Adrenal gland (tissue), 12 donors: ENCODE data around the gene DMD. TPM values are rescaled to one million over a fixed set of nuclear protein-coding genes. Genes with fewer than 3 reads are reported as not detected.

ENCODE experiments used
- DNase-seq, 7 donors: peaks; one replicate each; pipeline ENCODE4 v3.0.0-alpha.2; 2019 to 2020
- H3K27ac ChIP-seq, 5 donors: fragments of 200-600 bp; sonication (generic) in 4 of 5; 1 replicate in 3 of 5; 2 replicates in 2 of 5; pipeline versions ENCODE4 v1.5.1 to v1.8.0; 2016 to 2020; ENCODE audit warnings: mild to moderate bottlenecking in 1 of 5
- H3K27me3 ChIP-seq: fragments of 200-600 bp; 2 replicates; pipeline ENCODE4 v1.8.0; 2021
- H3K36me3 ChIP-seq, 2 donors: fragments of 200-600 bp; replicated peaks in 1 of 2; 1 replicate in 1 of 2; 2 replicates in 1 of 2; pipeline versions ENCODE4 v1.5.1 to v1.8.0; 2018 to 2022
- H3K4me1 ChIP-seq, 2 donors: fragments of 200-600 bp; replicated peaks in 1 of 2; 1 replicate in 1 of 2; 2 replicates in 1 of 2; pipeline versions ENCODE4 v1.5.1 to v1.8.0; 2018 to 2021
- H3K4me3 ChIP-seq, 4 donors: fragments of 200-600 bp; sonication (generic) in 3 of 4; one replicate each; pipeline ENCODE4 v1.5.1; 2016 to 2018
- H3K9me3 ChIP-seq, 3 donors: fragments of 200-600 bp; sonication (generic) in 1 of 3; replicated peaks in 1 of 3; 1 replicate in 2 of 3; 2 replicates in 1 of 3; pipeline versions ENCODE4 v1.5.1 to v1.8.0; 2016 to 2021
- POLR2A ChIP-seq, 2 donors: fragments of 450-650 bp; IDR thresholded peaks; one replicate each; pipeline ENCODE4 v1.6.1; 2017; ENCODE audit warnings: antibody characterized with exemption in 2 of 2, mild to moderate bottlenecking in 2 of 2, moderate library complexity in 1 of 2
- WGBS, 4 donors: extraction: QIAGEN DNeasy Blood & Tissue Kit in 2 of 4; methylation state at CpG; one replicate each; pipeline versions ENCODE4 v1.1.5 to v1.1.7; 2013 to 2017; 5-methylcytosine and 5-hydroxymethylcytosine counted together
- intact Hi-C, 2 donors: fragments of 100-400 bp; cut with DNase I; formaldehyde crosslinking; loops; one replicate each; pipeline versions ENCODE4 v1.14.1 to v1.15.0; 2022 to 2023
- polyA plus RNA-seq, 3 donors: library from polyadenylated mRNA; stranded (reverse); fragments of 200-250 nt in 2 of 3; fragments of 350-450 nt in 1 of 3; fragmentation: Illumina TruSeq in 1 of 3; extraction: RNeasy Lipid Tissue Mini Kit (QIAGEN cat#74804) in 1 of 3; gene quantifications; one replicate each; pipeline ENCODE4 v1.2.3, GENCODE V29; 2013 to 2014
- total RNA-seq, 9 donors: library from RNA; depleted of rRNA in 4 of 9; stranded (reverse); fragments of >200 nt in 4 of 9; fragments of 120-200 nt in 1 of 9; fragmentation: NEBNext Ultra II Directional in 1 of 9; extraction: Animal tissue kit (Norgen Biotek cat#: 25700) in 1 of 9; gene quantifications; one replicate each; pipeline versions ENCODE4 v1.1.0 to v1.2.4, GENCODE V29; 2013 to 2023
- TF ChIP-seq, protein P1 (sequence below), 6 experiments: fragments of 450-650 bp in 4 of 6; fragments of 200-600 bp in 2 of 6; sonication (generic) in 1 of 6; IDR thresholded peaks; 1 replicate in 5 of 6; 2 replicates in 1 of 6; pipeline versions ENCODE4 v1.5.1 to v1.8.0; 2016 to 2021; ENCODE audit warnings: antibody characterized with exemption in 6 of 6, mild to moderate bottlenecking in 2 of 6, moderate library complexity in 1 of 6
- donor health status: healthy with polysubstance abuse.
- donor health status: Bipolar disorder and iron deficiency.
- donor health status: DM: yes; HTN: yes; CAD: no.
- donor health status: DM: no; HTN: no; CAD: no.
- donor health status: DM: no; HTN: no; CAD: no.
- donor health status: DM: yes; HTN: yes; CAD: no.

Gene DMD
- total and polyA plus RNA-seq, 12 donors: 14.6 to 89.7 (median 36.2) TPM

DNA sequence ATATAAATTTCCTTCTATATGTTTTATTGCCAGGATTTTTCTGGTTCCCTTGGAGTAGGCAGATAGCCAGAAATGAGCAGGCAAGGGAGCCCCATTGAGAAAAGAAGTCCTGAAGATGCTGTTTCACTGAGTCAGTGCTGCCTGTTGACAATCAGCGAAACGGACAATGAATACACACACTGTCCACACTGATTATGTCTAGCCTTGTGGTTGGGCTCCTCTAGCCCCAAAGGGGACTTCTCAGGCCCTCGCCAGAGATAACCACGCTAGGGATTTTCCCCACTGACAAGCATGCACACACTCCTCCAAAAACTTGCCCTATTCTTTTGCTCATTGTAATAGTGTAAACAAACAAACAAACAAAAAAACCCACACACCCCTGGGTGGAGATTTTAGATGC is 369.3 kb downstream of the DMD start:
- 81 to 93% (median 89%) methylated on average over 4 of the region's 4 CpGs for WGBS, 4 donors
- Histone ChIP-seq H3K27me3 (peaks cover 5% of the 10 kb centered on the region), H3K9me3 (no peaks in the 10 kb centered on the region), H3K4me1 (no peaks in the 10 kb centered on the region), H3K27ac (no peak overlapping the region), H3K36me3 (no peaks in the 10 kb centered on the region), H3K4me3 (no peak overlapping the region)
- TF ChIP-seq POLR2A (IDR thresholded peaks at IDR 0.05): no peak
- TF ChIP-seq, protein P1, sequence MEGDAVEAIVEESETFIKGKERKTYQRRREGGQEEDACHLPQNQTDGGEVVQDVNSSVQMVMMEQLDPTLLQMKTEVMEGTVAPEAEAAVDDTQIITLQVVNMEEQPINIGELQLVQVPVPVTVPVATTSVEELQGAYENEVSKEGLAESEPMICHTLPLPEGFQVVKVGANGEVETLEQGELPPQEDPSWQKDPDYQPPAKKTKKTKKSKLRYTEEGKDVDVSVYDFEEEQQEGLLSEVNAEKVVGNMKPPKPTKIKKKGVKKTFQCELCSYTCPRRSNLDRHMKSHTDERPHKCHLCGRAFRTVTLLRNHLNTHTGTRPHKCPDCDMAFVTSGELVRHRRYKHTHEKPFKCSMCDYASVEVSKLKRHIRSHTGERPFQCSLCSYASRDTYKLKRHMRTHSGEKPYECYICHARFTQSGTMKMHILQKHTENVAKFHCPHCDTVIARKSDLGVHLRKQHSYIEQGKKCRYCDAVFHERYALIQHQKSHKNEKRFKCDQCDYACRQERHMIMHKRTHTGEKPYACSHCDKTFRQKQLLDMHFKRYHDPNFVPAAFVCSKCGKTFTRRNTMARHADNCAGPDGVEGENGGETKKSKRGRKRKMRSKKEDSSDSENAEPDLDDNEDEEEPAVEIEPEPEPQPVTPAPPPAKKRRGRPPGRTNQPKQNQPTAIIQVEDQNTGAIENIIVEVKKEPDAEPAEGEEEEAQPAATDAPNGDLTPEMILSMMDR (IDR thresholded peaks at IDR 0.05): no peak
- intact Hi-C loops: no loop called here
- no peak for DNase-seq

DNA sequence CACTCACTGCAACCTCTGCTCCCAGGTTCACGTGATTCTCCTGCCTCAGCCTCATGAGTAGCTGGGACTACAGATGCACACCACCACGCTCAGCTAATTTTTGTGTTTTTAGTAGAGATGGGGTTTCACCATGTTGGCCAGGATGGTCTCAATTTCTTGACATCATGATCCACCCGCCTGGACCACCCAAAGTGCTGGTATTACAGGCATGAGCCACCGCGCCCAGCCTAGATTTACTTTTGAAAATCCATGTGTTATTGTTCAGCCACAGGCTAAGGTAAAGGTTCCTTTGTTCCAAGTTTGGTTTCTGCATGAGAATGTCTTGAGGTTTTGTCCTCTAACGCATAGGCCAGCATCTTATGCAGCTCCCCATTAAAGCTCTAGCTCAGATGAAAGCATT is 371.6 kb downstream of the DMD start:
- no peaks in the 10 kb centered on the region for H3K9me3 ChIP-seq
- no peak overlapping the region for H3K4me3 ChIP-seq
- no peak for TF ChIP-seq POLR2A (IDR thresholded peaks at IDR 0.05)
- TF ChIP-seq, protein P1 (IDR thresholded peaks at IDR 0.05): no peak
- no peak for DNase-seq
- intact Hi-C loops: no loop called here
- H3K27me3 ChIP-seq: no peaks in the 10 kb centered on the region
- no peaks in the 10 kb centered on the region for H3K4me1 ChIP-seq
- 79 to 95% (median 87%) methylated on average over 6 of the region's 6 CpGs for WGBS, 4 donors
- no peak overlapping the region for H3K27ac ChIP-seq
- H3K36me3 ChIP-seq: no peaks in the 10 kb centered on the region

DNA sequence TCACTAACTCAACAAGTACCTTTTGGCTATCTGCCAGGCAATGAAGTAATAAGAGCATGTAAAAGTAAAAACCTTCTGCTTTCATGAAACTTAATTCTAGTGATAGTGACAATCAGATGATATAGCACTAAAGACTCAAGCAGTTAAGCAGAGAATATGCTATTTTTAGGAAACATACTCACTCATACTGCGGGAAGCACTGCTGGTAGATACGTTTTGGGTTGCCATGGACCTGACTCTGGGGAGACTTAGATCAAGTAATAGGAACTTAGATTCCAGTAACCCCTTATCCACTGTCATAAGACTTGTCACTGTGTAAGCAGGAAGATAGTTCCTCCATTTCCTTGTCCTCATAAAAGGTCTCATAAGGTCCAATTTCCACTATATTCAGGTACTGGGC is 386.3 kb downstream of the DMD start:
- 65 to 91% (median 75%) methylated on average over 2 of the region's 2 CpGs for WGBS, 4 donors
- H3K4me1 ChIP-seq: peaks cover 0 to 9% of the 10 kb centered on the region in 2 donors
- no peak overlapping the region for H3K4me3 ChIP-seq
- no peak overlapping the region for H3K27ac ChIP-seq
- intact Hi-C loops: no loop called here
- no peak for TF ChIP-seq POLR2A (IDR thresholded peaks at IDR 0.05)
- TF ChIP-seq, protein P1 (IDR thresholded peaks at IDR 0.05): no peak
- DNase-seq: no peak
- H3K9me3 ChIP-seq: no peaks in the 10 kb centered on the region
- H3K27me3 ChIP-seq: no peaks in the 10 kb centered on the region
- no peaks in the 10 kb centered on the region for H3K36me3 ChIP-seq

DNA sequence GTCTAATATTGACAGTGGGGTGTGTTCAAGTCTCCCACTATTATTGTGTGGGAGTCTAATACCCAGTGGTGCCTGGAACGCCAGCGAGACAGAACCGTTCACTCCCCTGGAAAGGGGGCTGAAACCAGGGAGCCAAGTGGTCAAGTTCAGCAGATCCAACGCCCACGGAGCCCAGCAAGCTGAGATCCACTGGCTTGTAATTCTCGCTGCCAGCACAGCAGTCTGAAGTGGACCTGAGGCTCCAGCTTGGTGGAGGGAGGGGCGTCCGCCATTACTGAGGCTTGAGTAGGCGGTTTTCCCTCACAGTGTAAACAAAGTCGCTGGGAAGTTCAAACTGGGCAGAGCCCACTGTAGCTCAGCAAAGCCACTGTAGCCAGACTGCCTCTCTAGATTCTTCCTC is 407.3 kb downstream of the DMD start:
- H3K36me3 ChIP-seq: no peaks in the 10 kb centered on the region
- WGBS, 4 donors: 87 to 100% (median 96%) methylated on average over 3 to 10 of the region's 10 CpGs; no CpG with 5 or more reads in 1 of the 4 donors
- no peaks in the 10 kb centered on the region for H3K27me3 ChIP-seq
- no peak for TF ChIP-seq POLR2A (IDR thresholded peaks at IDR 0.05)
- H3K27ac ChIP-seq: no peak overlapping the region
- H3K9me3 ChIP-seq: no peaks in the 10 kb centered on the region
- intact Hi-C loops: no loop called here
- no peaks in the 10 kb centered on the region for H3K4me1 ChIP-seq
- no peak overlapping the region for H3K4me3 ChIP-seq
- no peak for DNase-seq

DNA sequence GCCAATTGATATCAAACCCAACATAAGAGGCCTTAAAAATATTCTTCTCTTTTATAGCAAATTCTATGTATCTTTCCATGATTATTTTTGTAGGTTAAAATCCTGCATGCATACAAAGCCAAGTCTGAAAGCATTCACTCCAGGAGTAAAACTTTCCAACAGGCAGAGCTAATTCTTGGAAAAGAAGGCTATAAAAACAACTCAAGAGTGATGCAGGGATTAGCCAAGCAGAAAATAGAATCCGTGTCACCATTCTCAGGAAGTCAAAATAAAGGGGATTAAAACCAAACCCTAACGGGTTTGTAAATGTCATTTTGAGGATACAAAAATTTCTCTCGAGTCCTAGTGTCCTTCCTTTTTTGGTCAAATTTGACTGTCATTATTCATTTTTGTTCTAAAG is 412.4 kb downstream of the DMD start:
- intact Hi-C loops: no loop called here
- Histone ChIP-seq H3K36me3 (no peaks in the 10 kb centered on the region), H3K27ac (no peak overlapping the region), H3K9me3 (no peaks in the 10 kb centered on the region), H3K4me1 (no peaks in the 10 kb centered on the region), H3K4me3 (no peak overlapping the region), H3K27me3 (no peaks in the 10 kb centered on the region)
- no peak for DNase-seq
- TF ChIP-seq, protein P1 (IDR thresholded peaks at IDR 0.05): no peak
- TF ChIP-seq POLR2A (IDR thresholded peaks at IDR 0.05): no peak
- 57 to 63% (median 58%) methylated on average over 3 of the region's 3 CpGs for WGBS, 4 donors
